HepG2 (cell line): Measurements from ENCODE around the gene SMPX. TPM values are rescaled to one million over a fixed set of nuclear protein-coding genes. Genes with fewer than 3 reads are reported as not detected.

ENCODE experiments used
- ATAC-seq: fragments of 200-7000 bp; cut with Tn5 transposase; 3 replicates; pipeline ENCODE4 v1.9.1; 2020; ENCODE audit warnings: mild to moderate bottlenecking, moderate library complexity
- BruUV-seq: library from RNA; stranded (reverse); fragments of 400-500 nt; replicated peaks from 2 replicates; lab custom pipeline; 2021; lab: Mats Ljungman, UMichigan
- CTCF ChIA-PET: fragments of 300-600 bp; formaldehyde crosslinking; extraction: SDS; loops from one replicate; lab custom pipeline; 2021; ENCODE audit warnings: low total read pairs, inconsistent platforms, low intra/inter-chr PET ratio; lab: Yijun Ruan, JAX
- POLR2A ChIA-PET: fragments of 350-600 bp; sonication (Branson Sonifier 250); formaldehyde crosslinking; loops from one replicate; lab custom pipeline; 2020; ENCODE audit warnings: antibody characterized with exemption, inconsistent platforms; lab: Yijun Ruan, JAX
- DNase-seq: peaks from one replicate; pipeline ENCODE4 v3.0.0-alpha.2; 2015; ENCODE audit warnings: low spot score
- FAIRE-seq: peaks from 3 replicates; lab custom pipeline; 2011; peaks lifted over from hg19 to GRCh38; lab: Jason Lieb, UNC
- H2AFZ ChIP-seq: one replicate; pipeline ENCODE4 v1.6.1; 2011; ENCODE audit warnings: low read length, inconsistent platforms
- H3K27ac ChIP-seq: fragments of 300-600 bp; 3 replicates; pipeline ENCODE4 v1.8.0; 2011; ENCODE audit warnings: mixed run types, mild to moderate bottlenecking, mixed read lengths, low read length, inconsistent platforms; ENCODE audit not compliant: insufficient read depth; ENCODE audit errors: extremely low read length
- H3K27me3 ChIP-seq, 2 experiments: fragments of 200-600 bp in 1 of 2; 2 replicates in 1 of 2; 3 replicates in 1 of 2; pipeline versions ENCODE4 v1.6.0 to v1.8.0; 2011; ENCODE audit warnings: low read length in 2 of 2, mild to moderate bottlenecking in 2 of 2, moderate library complexity in 2 of 2, inconsistent platforms in 1 of 2; ENCODE audit not compliant: insufficient read depth in 2 of 2, control insufficient read depth in 1 of 2
- H3K36me3 ChIP-seq, 2 experiments: fragments of 200-600 bp in 1 of 2; replicated peaks in 1 of 2; 2 replicates in 1 of 2; 3 replicates in 1 of 2; pipeline versions ENCODE4 v1.5.1 to v1.8.0; 2011; ENCODE audit warnings: low read length in 2 of 2, inconsistent platforms in 1 of 2; ENCODE audit not compliant: insufficient read depth in 2 of 2, control insufficient read depth in 1 of 2
- H3K4me1 ChIP-seq: 2 replicates; pipeline ENCODE4 v1.5.1; 2012; ENCODE audit warnings: low read length, inconsistent platforms; ENCODE audit not compliant: insufficient read depth
- H3K4me2 ChIP-seq: 2 replicates; pipeline ENCODE4 v1.6.0; 2011; ENCODE audit warnings: low read depth, low read length, inconsistent platforms
- H3K4me3 ChIP-seq, 3 experiments: fragments of 200-600 bp in 1 of 3; sonication (generic), shearing (Covaris generic) in 1 of 3; replicated peaks in 1 of 3; 2 replicates each; pipeline ENCODE4 v1.5.1; 2011 to 2016; ENCODE audit warnings: low read length in 3 of 3, inconsistent platforms in 2 of 3, low read depth in 2 of 3, mild to moderate bottlenecking in 2 of 3, control low read depth in 1 of 3, mixed read lengths in 1 of 3; ENCODE audit not compliant: insufficient read depth in 1 of 3
- H3K79me2 ChIP-seq: one replicate; pipeline ENCODE4 v1.6.1; 2011; ENCODE audit warnings: low read length, inconsistent platforms; ENCODE audit not compliant: insufficient read depth
- H3K9ac ChIP-seq: 2 replicates; pipeline ENCODE4 v1.6.0; 2011; ENCODE audit warnings: mild to moderate bottlenecking, low read depth, low read length, inconsistent platforms; ENCODE audit not compliant: insufficient read depth
- H3K9me3 ChIP-seq: 2 replicates; pipeline ENCODE4 v1.5.1; 2012; ENCODE audit warnings: mild to moderate bottlenecking, low read length
- H4K20me1 ChIP-seq: 2 replicates; pipeline ENCODE4 v1.6.0; 2011; ENCODE audit warnings: inconsistent platforms, mild to moderate bottlenecking, low read length, moderate library complexity; ENCODE audit not compliant: insufficient read depth
- CREM ChIP-seq, 2 experiments: sonication (generic) in 1 of 2; formaldehyde crosslinking in 1 of 2; IDR thresholded peaks; 2 replicates each; pipeline versions ENCODE4 v1.4.0 to v1.6.1; 2016 to 2020; ENCODE audit warnings: antibody characterized with exemption in 1 of 2, mild to moderate bottlenecking in 1 of 2, missing genetic modification reagents in 1 of 2
- EEA1 ChIP-seq: sonication (generic); formaldehyde crosslinking; IDR thresholded peaks from 2 replicates; pipeline ENCODE4 v1.5.1; 2020; ENCODE audit warnings: mild to moderate bottlenecking, missing genetic modification reagents, borderline replicate concordance
- GLI4 ChIP-seq: sonication (generic); formaldehyde crosslinking; IDR thresholded peaks from 2 replicates; pipeline ENCODE4 v1.5.1; 2020; ENCODE audit warnings: missing genetic modification reagents, mild to moderate bottlenecking, moderate library complexity, borderline replicate concordance
- HOXA9 ChIP-seq: sonication (generic); formaldehyde crosslinking; IDR thresholded peaks from 2 replicates; pipeline ENCODE4 v1.8.1; 2022; ENCODE audit warnings: missing genetic modification reagents, mild to moderate bottlenecking, moderate library complexity, borderline replicate concordance
- LBX2 ChIP-seq: sonication (generic); formaldehyde crosslinking; IDR thresholded peaks from 2 replicates; pipeline ENCODE4 v1.5.0; 2020; ENCODE audit warnings: missing genetic modification reagents, mild to moderate bottlenecking, borderline replicate concordance
- MAF1 ChIP-seq: sonication (generic); formaldehyde crosslinking; IDR thresholded peaks from 2 replicates; pipeline ENCODE4 v1.5.0; 2020; ENCODE audit warnings: missing genetic modification reagents, borderline replicate concordance
- MTF2 ChIP-seq: sonication (generic); formaldehyde crosslinking; IDR thresholded peaks from 2 replicates; pipeline ENCODE4 v1.5.0; 2020; ENCODE audit warnings: missing genetic modification reagents, borderline replicate concordance
- REXO4 ChIP-seq: sonication (generic); formaldehyde crosslinking; IDR thresholded peaks from 2 replicates; pipeline ENCODE4 v1.8.0; 2022; ENCODE audit warnings: missing genetic modification reagents, mild to moderate bottlenecking, borderline replicate concordance
- SNAPC4 ChIP-seq: sonication (generic); formaldehyde crosslinking; IDR thresholded peaks from 2 replicates; pipeline ENCODE4 v1.4.0; 2020; ENCODE audit warnings: mild to moderate bottlenecking, missing genetic modification reagents
- SP140L ChIP-seq: sonication (generic); formaldehyde crosslinking; IDR thresholded peaks from 2 replicates; pipeline ENCODE4 v1.4.0; 2020; ENCODE audit warnings: missing genetic modification reagents, borderline replicate concordance
- TOE1 ChIP-seq: sonication (generic); formaldehyde crosslinking; IDR thresholded peaks from 2 replicates; pipeline ENCODE4 v1.4.0; 2020; ENCODE audit warnings: mild to moderate bottlenecking, missing genetic modification reagents
- ZBTB21 ChIP-seq: sonication (generic); formaldehyde crosslinking; IDR thresholded peaks from 2 replicates; pipeline ENCODE4 v1.4.0; 2020; ENCODE audit warnings: missing genetic modification reagents
- ZMYM4 ChIP-seq: sonication (generic); formaldehyde crosslinking; IDR thresholded peaks from 2 replicates; pipeline ENCODE4 v1.8.1; 2023; ENCODE audit warnings: mild to moderate bottlenecking, missing genetic modification reagents
- ZNF75D ChIP-seq: sonication (generic); formaldehyde crosslinking; IDR thresholded peaks from 2 replicates; pipeline ENCODE4 v1.8.1; 2023; ENCODE audit warnings: missing genetic modification reagents, mild to moderate bottlenecking, borderline replicate concordance
- WGBS: methylation state at CpG from one replicate; pipeline ENCODE4 v1.1.6; 2017; ENCODE audit warnings: low lambda C conversion rate; 5-methylcytosine and 5-hydroxymethylcytosine counted together
- in situ Hi-C: cut with HindIII; loops from 2 replicates; pipeline ENCODE4 v1.10.0; 2017; ENCODE audit warnings: low pct_unique_long_range_greater_than_20kb; ENCODE audit not compliant: extremely low pct_ligation_motif_present
- intact Hi-C: fragments of 100-400 bp; cut with micrococcal nuclease; formaldehyde crosslinking; loops from one replicate; pipeline ENCODE4 v1.10.0; 2022; ENCODE audit not compliant: unreplicated experiment
- polyA plus RNA-seq, 8 experiments: library from polyadenylated mRNA; depleted of rRNA in 3 of 8; stranded (reverse) in 7 of 8; unstranded in 1 of 8; fragments of >200 nt; fragmentation: Illumina TruSeq in 4 of 8; extraction: Trizol in 4 of 8; gene quantifications; 2 replicates each; pipeline versions ENCODE4 v1.2.1 to v1.2.3, GENCODE V29; 2011 to 2016; ENCODE audit warnings: low read depth in 4 of 8, missing spikeins in 1 of 8, mixed read lengths in 1 of 8; ENCODE audit not compliant: insufficient read depth in 1 of 8
- total RNA-seq, 5 experiments: library from RNA; depleted of rRNA; stranded (reverse); fragments of >200 nt; fragmentation: Illumina TruSeq; extraction: Trizol; gene quantifications; 2 replicates each; pipeline ENCODE4 v1.2.3, GENCODE V29; 2016; ENCODE audit warnings: low read depth in 1 of 5
- TF ChIP-seq, protein P1 (sequence below): sonication (generic); formaldehyde crosslinking; IDR thresholded peaks from 2 replicates; pipeline ENCODE4 v1.8.0; 2022; ENCODE audit warnings: mild to moderate bottlenecking, missing genetic modification reagents, borderline replicate concordance
- TF ChIP-seq, protein P2 (sequence below): sonication (generic); formaldehyde crosslinking; IDR thresholded peaks from 2 replicates; pipeline ENCODE4 v1.4.0; 2020; ENCODE audit warnings: missing genetic modification reagents

SMPX gene
- total and polyA plus RNA-seq, 2 of the 13 experiments (the other 11 are each of a cell fraction or from before 2014, with no cell fraction given), result 0.95 to 1.8 TPM

DNA sequence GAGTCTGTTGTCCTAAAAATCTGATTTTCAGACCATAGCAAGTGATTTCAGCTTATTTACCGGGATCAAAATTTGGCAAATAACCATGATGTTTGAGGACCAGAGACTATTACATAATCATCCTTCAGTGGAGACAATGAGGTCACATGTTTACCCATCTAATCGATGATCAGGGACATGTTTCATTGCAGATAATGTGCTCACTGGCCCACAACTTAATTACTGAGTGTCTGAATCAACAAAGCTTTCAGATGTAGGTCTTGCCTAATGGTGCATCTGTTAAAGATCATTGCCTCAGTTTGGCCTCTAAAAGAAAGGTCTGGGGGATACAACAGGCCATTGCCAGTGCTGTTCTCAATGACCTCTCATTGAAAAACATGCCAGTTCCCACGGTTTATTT lies 56.9 kb downstream of the SMPX start:
- no peak overlapping the region for H3K27ac ChIP-seq
- in situ Hi-C loops, result no loop called here
- TF ChIP-seq ZNF75D (CRISPR knock-in tag), result no peak
- no peak for TF ChIP-seq ZBTB21
- TF ChIP-seq HOXA9 (CRISPR knock-in tag), result no peak
- TF ChIP-seq SNAPC4, result no peak
- TF ChIP-seq EEA1 (CRISPR knock-in tag), result no peak
- no peak for TF ChIP-seq SP140L (CRISPR knock-in tag)
- no peak for TF ChIP-seq REXO4
- TF ChIP-seq LBX2 (CRISPR knock-in tag), result no peak
- TF ChIP-seq CREM (IDR thresholded peaks at IDR 0.05), result no peak
- no peak for TF ChIP-seq CREM (CRISPR knock-in tag; IDR thresholded peaks at IDR 0.05)
- peak; percentile 22; the same call in 1 of the 2 replicates for TF ChIP-seq ZMYM4 (CRISPR knock-in tag)
- no peak for TF ChIP-seq MTF2 (CRISPR knock-in tag)
- TF ChIP-seq, protein P1, sequence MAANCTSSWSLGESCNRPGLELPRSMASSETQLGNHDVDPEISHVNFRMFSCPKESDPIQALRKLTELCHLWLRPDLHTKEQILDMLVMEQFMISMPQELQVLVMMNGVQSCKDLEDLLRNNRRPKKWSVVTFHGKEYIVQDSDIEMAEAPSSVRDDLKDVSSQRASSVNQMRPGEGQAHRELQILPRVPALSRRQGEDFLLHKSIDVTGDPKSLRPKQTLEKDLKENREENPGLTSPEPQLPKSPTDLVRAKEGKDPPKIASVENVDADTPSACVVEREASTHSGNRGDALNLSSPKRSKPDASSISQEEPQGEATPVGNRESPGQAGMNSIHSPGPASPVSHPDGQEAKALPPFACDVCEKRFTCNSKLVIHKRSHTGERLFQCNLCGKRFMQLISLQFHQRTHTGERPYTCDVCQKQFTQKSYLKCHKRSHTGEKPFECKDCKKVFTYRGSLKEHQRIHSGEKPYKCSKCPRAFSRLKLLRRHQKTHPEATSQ (CRISPR knock-in tag), result no peak
- TF ChIP-seq, protein P2, sequence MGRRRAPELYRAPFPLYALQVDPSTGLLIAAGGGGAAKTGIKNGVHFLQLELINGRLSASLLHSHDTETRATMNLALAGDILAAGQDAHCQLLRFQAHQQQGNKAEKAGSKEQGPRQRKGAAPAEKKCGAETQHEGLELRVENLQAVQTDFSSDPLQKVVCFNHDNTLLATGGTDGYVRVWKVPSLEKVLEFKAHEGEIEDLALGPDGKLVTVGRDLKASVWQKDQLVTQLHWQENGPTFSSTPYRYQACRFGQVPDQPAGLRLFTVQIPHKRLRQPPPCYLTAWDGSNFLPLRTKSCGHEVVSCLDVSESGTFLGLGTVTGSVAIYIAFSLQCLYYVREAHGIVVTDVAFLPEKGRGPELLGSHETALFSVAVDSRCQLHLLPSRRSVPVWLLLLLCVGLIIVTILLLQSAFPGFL, result no peak
- TF ChIP-seq TOE1 (CRISPR knock-in tag), result no peak
- TF ChIP-seq GLI4 (CRISPR knock-in tag), result no peak
- no peak for TF ChIP-seq MAF1 (CRISPR knock-in tag)

More for the DNA sequence above, 56.9 kb downstream of the SMPX start:
- DNase-seq, result peak; percentile 18
- Histone ChIP-seq H3K4me1 (peaks cover 7% of the 10 kb centered on the region; the same call in 1 of the 2 replicates), H3K36me3 (no peaks in the 10 kb centered on the region), H3K4me3 (no peak overlapping the region), H3K27me3 (no peaks in the 10 kb centered on the region), H3K79me2 (no peaks in the 10 kb centered on the region), H3K9ac (no peak overlapping the region), H2AFZ (no peak overlapping the region), H4K20me1 (no peaks in the 10 kb centered on the region), H3K9me3 (no peaks in the 10 kb centered on the region), H3K4me2 (no peak overlapping the region)
- FAIRE-seq, result no peak
- peak; percentile 41 for ATAC-seq
- 0% methylated on average over 1 of the region's 3 CpGs for WGBS
- CTCF ChIA-PET, result no interaction called here
- no TSS peak for BruUV-seq
- intact Hi-C loops, result loop anchor here (10.0 kb wide), 1 partner anchor 86 kb away; no protein-coding TSS in a partner anchor
- POLR2A ChIA-PET, result no interaction called here
